MM.1S (cell line): ENCODE measurements around the gene NEK6.

ENCODE experiments used
- DNase-seq: peaks from one replicate; pipeline ENCODE4 v3.0.0-alpha.2; 2015
- H2AFZ ChIP-seq: fragments of 300-600 bp; sonication (generic); 2 replicates; pipeline ENCODE4 v1.6.0; 2016; ENCODE audit warnings: antibody characterized with exemption, low read length
- H3F3A ChIP-seq: fragments of 300-600 bp; sonication (generic); 2 replicates; pipeline ENCODE4 v1.6.1; 2016; ENCODE audit warnings: mild to moderate bottlenecking, antibody characterized with exemption, low read length, moderate library complexity, mixed read lengths; ENCODE audit not compliant: insufficient read depth
- H3K27ac ChIP-seq: fragments of 300-600 bp; sonication (generic); 2 replicates; pipeline ENCODE4 v1.5.1; 2016; ENCODE audit warnings: mild to moderate bottlenecking, low read length
- H3K27me3 ChIP-seq: fragments of 300-600 bp; sonication (generic); replicated peaks from 2 replicates; pipeline ENCODE4 v1.6.0; 2016; ENCODE audit warnings: low read length; ENCODE audit not compliant: insufficient read depth
- H3K36me3 ChIP-seq: fragments of 300-600 bp; sonication (generic); replicated peaks from 2 replicates; pipeline ENCODE4 v1.6.1; 2016; ENCODE audit warnings: mild to moderate bottlenecking, low read length, mixed read lengths; ENCODE audit not compliant: insufficient read depth
- H3K4me1 ChIP-seq: fragments of 300-600 bp; sonication (generic); 2 replicates; pipeline ENCODE4 v1.6.1; 2016; ENCODE audit warnings: low read length, mixed read lengths
- H3K4me2 ChIP-seq: fragments of 300-600 bp; sonication (generic); 2 replicates; pipeline ENCODE4 v1.6.0; 2016; ENCODE audit warnings: low read depth, low read length
- H3K4me3 ChIP-seq: fragments of 300-600 bp; sonication (generic); 2 replicates; pipeline ENCODE4 v1.5.1; 2016; ENCODE audit warnings: low read length, mixed read lengths
- H3K79me2 ChIP-seq: fragments of 300-600 bp; sonication (generic); 2 replicates; pipeline ENCODE4 v1.6.1; 2016; ENCODE audit warnings: mixed run types, low read length, mixed read lengths
- H3K9ac ChIP-seq: fragments of 300-600 bp; sonication (generic); 2 replicates; pipeline ENCODE4 v1.6.1; 2016; ENCODE audit warnings: low read length, mixed read lengths
- H3K9me2 ChIP-seq: fragments of 300-600 bp; sonication (generic); replicated peaks from 2 replicates; pipeline ENCODE4 v1.6.1; 2016; ENCODE audit warnings: mild to moderate bottlenecking, low read length, mixed read lengths; ENCODE audit not compliant: insufficient read depth
- H3K9me3 ChIP-seq: fragments of 300-600 bp; sonication (generic); replicated peaks from 2 replicates; pipeline ENCODE4 v1.6.1; 2016; ENCODE audit warnings: mild to moderate bottlenecking, low read length, mixed read lengths; ENCODE audit not compliant: insufficient read depth
- H4K20me1 ChIP-seq: fragments of 300-600 bp; sonication (generic); 2 replicates; pipeline ENCODE4 v1.6.1; 2016; ENCODE audit warnings: mild to moderate bottlenecking, low read length, moderate library complexity, mixed read lengths; ENCODE audit not compliant: insufficient read depth
- EZH2 ChIP-seq: fragments of 300-600 bp; sonication (generic); optimal IDR thresholded peaks from 2 replicates; pipeline ENCODE3; 2017; ENCODE audit warnings: low read depth, mild to moderate bottlenecking, antibody characterized with exemption, low read length, mixed read lengths
- EZH2phosphoT487 ChIP-seq: fragments of 300-600 bp; sonication (generic); IDR thresholded peaks from 2 replicates; pipeline ENCODE4 v1.6.1; 2018; ENCODE audit warnings: antibody characterized with exemption, low read length
- TF ChIP-seq, protein P1 (sequence below): fragments of 300-600 bp; sonication (generic); IDR thresholded peaks from 2 replicates; pipeline ENCODE4 v1.5.1; 2016; ENCODE audit warnings: antibody characterized with exemption, low read length, mixed read lengths

Gene NEK6

DNA sequence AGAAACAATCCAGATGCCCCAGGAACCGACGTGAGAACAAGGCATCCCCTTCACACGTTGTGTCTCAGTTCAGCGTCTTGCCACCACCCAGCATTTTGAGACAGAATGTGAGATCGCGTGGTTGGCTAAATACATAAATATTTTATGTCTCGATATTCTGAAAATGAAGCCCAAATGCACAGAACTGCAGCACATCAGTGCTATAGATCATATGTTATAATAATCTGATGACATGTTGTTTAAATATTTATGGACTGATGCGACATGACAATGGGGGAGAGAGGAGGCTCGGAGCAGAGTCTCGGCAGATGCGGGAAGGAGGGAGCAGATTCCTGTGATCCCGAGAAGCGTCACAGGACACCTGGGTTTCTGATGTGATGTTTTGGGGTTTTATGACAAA lies 10.9 kb downstream of the NEK6 start:
- H3K4me1 ChIP-seq = no peaks in the 10 kb centered on the region
- H3K27me3 ChIP-seq = no peaks in the 10 kb centered on the region
- no peaks in the 10 kb centered on the region for H3K9me3 ChIP-seq
- no peaks in the 10 kb centered on the region for H3K9me2 ChIP-seq
- H3K27ac ChIP-seq = no peak overlapping the region
- TF ChIP-seq EZH2phosphoT487 = no peak
- TF ChIP-seq, protein P1, sequence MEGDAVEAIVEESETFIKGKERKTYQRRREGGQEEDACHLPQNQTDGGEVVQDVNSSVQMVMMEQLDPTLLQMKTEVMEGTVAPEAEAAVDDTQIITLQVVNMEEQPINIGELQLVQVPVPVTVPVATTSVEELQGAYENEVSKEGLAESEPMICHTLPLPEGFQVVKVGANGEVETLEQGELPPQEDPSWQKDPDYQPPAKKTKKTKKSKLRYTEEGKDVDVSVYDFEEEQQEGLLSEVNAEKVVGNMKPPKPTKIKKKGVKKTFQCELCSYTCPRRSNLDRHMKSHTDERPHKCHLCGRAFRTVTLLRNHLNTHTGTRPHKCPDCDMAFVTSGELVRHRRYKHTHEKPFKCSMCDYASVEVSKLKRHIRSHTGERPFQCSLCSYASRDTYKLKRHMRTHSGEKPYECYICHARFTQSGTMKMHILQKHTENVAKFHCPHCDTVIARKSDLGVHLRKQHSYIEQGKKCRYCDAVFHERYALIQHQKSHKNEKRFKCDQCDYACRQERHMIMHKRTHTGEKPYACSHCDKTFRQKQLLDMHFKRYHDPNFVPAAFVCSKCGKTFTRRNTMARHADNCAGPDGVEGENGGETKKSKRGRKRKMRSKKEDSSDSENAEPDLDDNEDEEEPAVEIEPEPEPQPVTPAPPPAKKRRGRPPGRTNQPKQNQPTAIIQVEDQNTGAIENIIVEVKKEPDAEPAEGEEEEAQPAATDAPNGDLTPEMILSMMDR = no peak
- no peak for TF ChIP-seq EZH2
- H4K20me1 ChIP-seq = no peaks in the 10 kb centered on the region
- no peaks in the 10 kb centered on the region for H3K36me3 ChIP-seq
- H3K4me3 ChIP-seq = no peak overlapping the region
- no peak overlapping the region for H3K9ac ChIP-seq
- peaks cover 82% of the 10 kb centered on the region for H3K79me2 ChIP-seq
- H3K4me2 ChIP-seq = no peak overlapping the region
- no peak for DNase-seq
- H3F3A ChIP-seq = no peaks in the 10 kb centered on the region
- no peak overlapping the region for H2AFZ ChIP-seq

GRCh38 chr9:124269556-124269955 lies 11.8 kb downstream of the NEK6 start:
- no peak overlapping the region for H3K4me2 ChIP-seq
- no peaks in the 10 kb centered on the region for H3K9me3 ChIP-seq
- DNase-seq = no peak
- H3K79me2 ChIP-seq = peaks cover 82% of the 10 kb centered on the region
- no peak overlapping the region for H2AFZ ChIP-seq
- H4K20me1 ChIP-seq = no peaks in the 10 kb centered on the region
- no peak overlapping the region for H3K4me3 ChIP-seq
- no peaks in the 10 kb centered on the region for H3F3A ChIP-seq
- no peaks in the 10 kb centered on the region for H3K36me3 ChIP-seq
- no peak overlapping the region for H3K27ac ChIP-seq
- H3K27me3 ChIP-seq = no peaks in the 10 kb centered on the region
- no peak overlapping the region for H3K9ac ChIP-seq
- TF ChIP-seq, protein P1 = no peak
- TF ChIP-seq EZH2phosphoT487 (no peak), EZH2 (no peak)
- no peaks in the 10 kb centered on the region for H3K9me2 ChIP-seq
- H3K4me1 ChIP-seq = no peaks in the 10 kb centered on the region

DNA sequence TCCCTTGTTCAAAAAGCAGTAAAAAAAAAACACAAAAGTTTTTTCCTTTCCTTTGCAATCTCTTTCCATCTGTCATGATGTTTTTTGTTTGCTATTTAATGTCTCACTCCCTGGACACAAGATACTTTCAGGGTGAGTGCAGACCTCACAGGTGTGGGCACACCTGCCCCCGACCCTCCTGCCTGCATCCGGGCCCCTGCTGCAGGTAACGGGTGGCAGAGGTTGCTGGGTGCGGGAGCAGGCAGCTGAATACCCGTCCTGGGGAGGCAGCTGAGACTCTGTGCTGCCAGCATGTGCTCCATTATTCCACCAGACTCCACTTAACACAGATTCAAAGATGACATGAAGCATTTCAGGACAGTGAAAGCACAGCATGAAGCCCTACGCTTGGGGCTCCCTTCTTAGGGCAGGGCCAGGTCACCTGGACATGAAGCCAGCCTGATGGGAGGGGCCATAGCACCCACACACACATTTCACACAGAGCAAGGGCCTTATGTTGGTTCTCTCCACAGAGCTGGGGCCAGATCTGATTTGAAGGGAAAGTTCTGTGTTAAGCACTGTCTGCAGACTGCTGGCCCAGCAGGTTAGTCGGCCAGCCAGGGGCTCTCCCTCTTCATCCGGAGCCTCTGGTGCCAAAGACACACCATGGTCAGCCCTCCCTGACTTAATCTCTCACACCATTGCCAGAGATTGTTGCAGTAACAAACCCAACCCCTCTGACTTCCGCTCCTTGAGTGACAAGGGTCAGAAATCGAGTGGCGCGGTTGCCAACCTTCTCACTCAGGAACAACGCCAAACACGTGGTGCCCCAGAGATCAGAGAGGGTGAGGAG lies 13.0 kb downstream of the NEK6 start:
- no peak for DNase-seq
- Histone ChIP-seq H3F3A (no peaks in the 10 kb centered on the region), H4K20me1 (no peaks in the 10 kb centered on the region), H3K4me3 (no peak overlapping the region), H3K9me2 (no peaks in the 10 kb centered on the region), H3K4me1 (no peaks in the 10 kb centered on the region), H3K9me3 (no peaks in the 10 kb centered on the region), H3K9ac (no peak overlapping the region), H3K4me2 (no peak overlapping the region), H3K27ac (no peak overlapping the region), H3K79me2 (peaks cover 90% of the 10 kb centered on the region), H3K27me3 (no peaks in the 10 kb centered on the region), H3K36me3 (no peaks in the 10 kb centered on the region), H2AFZ (no peak overlapping the region)
- TF ChIP-seq, protein P1 = no peak
- no peak for TF ChIP-seq EZH2phosphoT487
- no peak for TF ChIP-seq EZH2
